WTC11 (cell line): ENCODE results near the gene NEB.

Source experiments
- ATF6 ChIP-seq: sonication (generic); formaldehyde crosslinking; IDR thresholded peaks from 2 replicates; pipeline ENCODE4 v1.8.1; 2023; ENCODE audit warnings: mild to moderate bottlenecking, missing genetic modification reagents
- CTCF ChIP-seq: fragments of 200-600 bp; IDR thresholded peaks from 2 replicates; pipeline ENCODE4 v1.8.0; 2022; ENCODE audit warnings: antibody characterized with exemption
- ELF4 ChIP-seq: sonication (generic); formaldehyde crosslinking; IDR thresholded peaks from 2 replicates; pipeline ENCODE4 v1.8.1; 2022; ENCODE audit warnings: low read depth, mild to moderate bottlenecking, moderate library complexity, missing genetic modification reagents

GRCh38 chr2:151775057-151775740, 40.9 kb upstream of the NEB start:
- TF ChIP-seq ELF4 (CRISPR knock-in tag): no peak
- no peak for TF ChIP-seq ATF6 (CRISPR knock-in tag)
- TF ChIP-seq CTCF: no peak
